ENCODE results near the gene SRCIN1. TPM values are rescaled to one million over a fixed set of nuclear protein-coding genes. Genes with fewer than 3 reads are reported as not detected.
"Not testable (repeated sequence)": the region's sequence is repeated elsewhere in the genome, so short reads cannot be mapped to it uniquely, and the experiment has no call there.

The SRCIN1 gene
- total RNA-seq, 4 donors from 2014 or later: 0.24 TPM; not detected in 3

DNA sequence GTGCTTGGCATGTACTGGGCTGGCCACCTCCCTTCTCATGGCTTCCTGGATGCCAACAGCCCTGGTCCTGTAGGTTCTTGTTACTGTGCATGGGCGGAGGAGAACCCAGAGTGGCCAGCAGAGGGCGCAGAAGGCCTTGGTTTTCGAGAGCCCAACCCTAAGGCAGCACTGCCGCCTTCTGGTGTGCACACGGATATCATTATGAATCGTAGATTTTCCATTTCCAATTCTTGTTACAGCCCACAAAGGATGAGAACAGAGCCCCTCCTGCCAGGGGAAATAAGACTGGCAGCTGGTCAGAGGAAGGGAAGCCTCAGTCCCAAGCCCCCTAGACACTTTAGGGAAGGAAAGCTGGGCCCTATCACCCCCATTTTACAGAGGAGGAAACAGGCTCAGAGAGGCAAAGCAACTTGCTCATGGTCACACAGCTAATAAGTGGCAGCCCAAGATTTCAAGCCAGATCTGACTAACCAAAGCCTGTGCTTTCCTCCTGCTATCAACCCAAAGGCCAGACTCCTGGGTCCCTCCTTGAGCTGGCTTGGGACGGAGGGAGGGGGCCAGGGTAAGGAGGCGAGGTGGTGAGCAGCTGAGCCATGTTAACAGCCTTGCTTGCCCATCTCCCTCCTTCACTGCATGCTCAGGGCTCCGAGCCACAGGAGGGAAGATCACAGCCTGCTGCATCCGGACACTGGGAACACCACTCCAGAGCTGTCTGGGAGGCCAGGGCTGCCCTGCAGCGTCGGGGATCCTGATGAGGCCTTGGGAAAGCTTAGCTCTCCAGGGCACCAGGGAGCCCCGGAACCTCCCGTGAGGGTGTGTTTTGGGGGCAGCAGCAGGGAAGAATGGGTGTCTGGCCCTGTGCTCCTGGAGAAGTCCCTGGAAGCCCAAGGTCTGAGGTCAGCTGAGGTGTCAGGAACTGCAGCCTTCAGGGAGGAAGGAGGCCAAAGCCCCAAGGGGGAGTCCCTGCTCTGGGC is 113.4 kb downstream of the SRCIN1 start:
- H3K36me3 ChIP-seq: peaks cover 0 to 24% of the 10 kb centered on the region in 2 donors
- ATAC-seq (peak in 1 of 2 donors; percentile 58), DNase-seq (peak; percentile 66 to 84)
- H3K4me3 ChIP-seq, H3K27me3 ChIP-seq, H3K4me1 ChIP-seq, H3K9me3 ChIP-seq, H3K27ac ChIP-seq: not testable (repeated sequence)
- in situ Hi-C loops (cut with MboI; ENCODE audit: low sequenced_read_pairs in 4 of 4) (loop anchor here in 1 of 4 donors (25.0 kb wide), 1 partner anchor 170 kb away; the partner anchor contains the start of gene EPOP), intact Hi-C loops (cut with DNase I; ENCODE audit: low total_unique reads) (loop anchor here (1.0 to 10.0 kb wide), 2 partner anchors 92 to 172 kb away; no protein-coding TSS in a partner anchor)
- TF ChIP-seq, protein P1, sequence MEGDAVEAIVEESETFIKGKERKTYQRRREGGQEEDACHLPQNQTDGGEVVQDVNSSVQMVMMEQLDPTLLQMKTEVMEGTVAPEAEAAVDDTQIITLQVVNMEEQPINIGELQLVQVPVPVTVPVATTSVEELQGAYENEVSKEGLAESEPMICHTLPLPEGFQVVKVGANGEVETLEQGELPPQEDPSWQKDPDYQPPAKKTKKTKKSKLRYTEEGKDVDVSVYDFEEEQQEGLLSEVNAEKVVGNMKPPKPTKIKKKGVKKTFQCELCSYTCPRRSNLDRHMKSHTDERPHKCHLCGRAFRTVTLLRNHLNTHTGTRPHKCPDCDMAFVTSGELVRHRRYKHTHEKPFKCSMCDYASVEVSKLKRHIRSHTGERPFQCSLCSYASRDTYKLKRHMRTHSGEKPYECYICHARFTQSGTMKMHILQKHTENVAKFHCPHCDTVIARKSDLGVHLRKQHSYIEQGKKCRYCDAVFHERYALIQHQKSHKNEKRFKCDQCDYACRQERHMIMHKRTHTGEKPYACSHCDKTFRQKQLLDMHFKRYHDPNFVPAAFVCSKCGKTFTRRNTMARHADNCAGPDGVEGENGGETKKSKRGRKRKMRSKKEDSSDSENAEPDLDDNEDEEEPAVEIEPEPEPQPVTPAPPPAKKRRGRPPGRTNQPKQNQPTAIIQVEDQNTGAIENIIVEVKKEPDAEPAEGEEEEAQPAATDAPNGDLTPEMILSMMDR (IDR thresholded peaks at IDR 0.05 in 4 of 5, conservative IDR thresholded peaks at IDR 0.05 in 1 of 5): peak in 4 of 5 experiments; percentile 28 to 68 (median 56)

- not testable (repeated sequence) for H3K4me1 ChIP-seq, H3K4me3 ChIP-seq, ATAC-seq, H3K9me3 ChIP-seq, DNase-seq, H3K27me3 ChIP-seq, H3K27ac ChIP-seq
- intact Hi-C loops (cut with DNase I; ENCODE audit: low total_unique reads) (loop anchor here (1.0 to 10.0 kb wide), 2 partner anchors 93 to 173 kb away; no protein-coding TSS in a partner anchor), in situ Hi-C loops (cut with MboI; ENCODE audit: low sequenced_read_pairs in 4 of 4) (loop anchor here in 1 of 4 donors (25.0 kb wide), 1 partner anchor 171 kb away; the partner anchor contains the start of gene EPOP)
- peaks cover 0 to 21% of the 10 kb centered on the region in 2 donors for H3K36me3 ChIP-seq
These were observed 114.2 kb downstream of the SRCIN1 start for GRCh38 chr17:38491346-38492066.

DNA sequence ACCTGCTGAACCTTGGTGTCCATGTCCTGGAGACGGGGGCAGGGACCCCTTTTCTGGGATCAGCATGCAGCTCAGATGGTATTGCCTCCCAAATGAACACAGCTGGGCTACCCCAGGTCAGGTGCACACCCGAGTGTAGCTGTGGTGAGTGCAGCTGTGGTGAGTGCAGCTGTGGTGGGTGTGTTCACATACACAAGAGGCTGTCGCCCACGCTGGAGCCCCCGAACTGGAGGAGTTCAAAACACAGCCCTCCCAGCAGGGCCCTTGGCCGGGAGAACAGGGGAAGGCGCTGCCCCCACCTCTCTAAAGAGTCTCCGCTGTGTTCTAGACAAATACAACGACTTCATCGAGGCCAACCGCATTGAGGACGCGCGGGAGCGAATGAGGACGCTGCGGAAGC is 116.0 kb downstream of the SRCIN1 start:
- H3K36me3 ChIP-seq: peaks cover 0 to 16% of the 10 kb centered on the region in 2 donors
- intact Hi-C loops (cut with DNase I; ENCODE audit: low total_unique reads) (loop anchor here (10.0 kb wide), 1 partner anchor 175 kb away; no protein-coding TSS in a partner anchor), in situ Hi-C loops (cut with MboI; ENCODE audit: low sequenced_read_pairs in 4 of 4) (loop anchor here in 3 of 4 donors (5.0 to 25.0 kb wide), 3 partner anchors 47 to 173 kb away; partner anchors contain the start of gene EPOP (in 1 of the 3))
- H3K9me3 ChIP-seq, H3K27me3 ChIP-seq, H3K27ac ChIP-seq, H3K4me1 ChIP-seq, DNase-seq, H3K4me3 ChIP-seq, ATAC-seq: not testable (repeated sequence)

GRCh38 chr17:38485681-38486298 is 120.0 kb downstream of the SRCIN1 start:
- not testable (repeated sequence) for H3K27ac ChIP-seq, ATAC-seq, H3K4me3 ChIP-seq, H3K9me3 ChIP-seq, H3K4me1 ChIP-seq, DNase-seq, H3K27me3 ChIP-seq
- peaks cover 0 to 10% of the 10 kb centered on the region in 2 donors for H3K36me3 ChIP-seq
- intact Hi-C loops (cut with DNase I; ENCODE audit: low total_unique reads): loop anchor here (1.0 to 2.0 kb wide), 2 partner anchors 41 to 62 kb away; no protein-coding TSS in a partner anchor
- in situ Hi-C loops (cut with MboI; ENCODE audit: low sequenced_read_pairs in 4 of 4): loop anchor here in 3 of 4 donors (5.0 to 25.0 kb wide), 3 partner anchors 43 to 177 kb away; partner anchors contain the start of gene EPOP (in 1 of the 3)

- in situ Hi-C loops (cut with MboI; ENCODE audit: low sequenced_read_pairs in 4 of 4): loop anchor here in 3 of 4 donors (5.0 to 25.0 kb wide), 3 partner anchors 43 to 177 kb away; partner anchors contain the start of gene EPOP (in 1 of the 3)
- no peak for DNase-seq
- peaks cover 0 to 10% of the 10 kb centered on the region in 2 donors for H3K36me3 ChIP-seq
- H3K27ac ChIP-seq: no peak overlapping the region
- no peaks in the 10 kb centered on the region for H3K27me3 ChIP-seq
- no peak overlapping the region for H3K4me3 ChIP-seq
- peaks cover 0 to 8% of the 10 kb centered on the region in 2 donors for H3K4me1 ChIP-seq
- no peaks in the 10 kb centered on the region for H3K9me3 ChIP-seq
- ATAC-seq: no peak
- intact Hi-C loops (cut with DNase I; ENCODE audit: low total_unique reads): loop anchor here (1.0 to 2.0 kb wide), 2 partner anchors 40 to 62 kb away; no protein-coding TSS in a partner anchor
- TF ChIP-seq, protein P1 (IDR thresholded peaks at IDR 0.05 in 4 of 5, conservative IDR thresholded peaks at IDR 0.05 in 1 of 5): peak in 1 of 5 experiments; percentile 22
- no peak for TF ChIP-seq POLR2A (IDR thresholded peaks at IDR 0.05)
These were observed 120.6 kb downstream of the SRCIN1 start for GRCh38 chr17:38485146-38485468.

Data from gastrocnemius medialis (tissue), 4 donors.